ENCODE data around the gene DGUOK.
"Not testable (repeated sequence)": the region's sequence is repeated elsewhere in the genome, so short reads cannot be mapped to it uniquely, and the experiment has no call there.

The DGUOK gene

DNA sequence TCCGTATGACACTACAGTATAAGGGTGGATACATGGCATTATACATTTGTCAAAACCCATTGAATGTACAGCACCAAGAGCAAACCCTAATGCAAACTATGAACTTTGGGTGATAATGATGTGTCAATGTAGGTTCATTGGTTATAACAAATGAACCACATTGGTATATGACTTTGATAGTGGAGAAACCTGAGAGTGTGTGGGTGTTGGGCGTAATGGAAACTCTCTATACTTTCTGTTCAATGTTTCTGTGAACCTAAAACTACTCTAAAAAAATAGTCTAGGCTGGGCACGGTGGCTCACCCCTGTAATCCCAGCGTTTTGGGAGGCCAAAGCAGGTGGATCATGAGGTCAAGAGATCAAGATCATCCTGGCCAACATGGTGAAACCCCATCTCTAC lies 40.3 kb upstream of the DGUOK start:
- Histone ChIP-seq H3K9me3 (ENCODE audit: control insufficient read depth, low read length) (no peaks in the 10 kb centered on the region), H3K4me2 (ENCODE audit: low read length, poor library complexity, severe bottlenecking) (no peak overlapping the region), H3K9ac (ENCODE audit: low read length) (no peak overlapping the region), H3K4ac (ENCODE audit: low read depth in 1 of 2, low read length in 2 of 2) (no peak overlapping the region), H3K18ac (ENCODE audit: low read depth in 1 of 2, low read length in 2 of 2) (no peak overlapping the region), H2AK5ac (ENCODE audit: low read length, severe bottlenecking) (no peak overlapping the region), H2AFZ (ENCODE audit: low read depth, low read length) (no peak overlapping the region), H2BK120ac (ENCODE audit: low read depth, low read length) (no peak overlapping the region), H3K79me1 (replicated peaks; ENCODE audit: low read length, poor library complexity, severe bottlenecking) (no peaks in the 10 kb centered on the region), H3K27ac (ENCODE audit: low read length, poor library complexity, severe bottlenecking) (no peak overlapping the region), H2BK12ac (ENCODE audit: low read length in 2 of 2) (no peak overlapping the region), H3K36me3 (ENCODE audit: control insufficient read depth in 1 of 2, insufficient read depth in 2 of 2, low read depth in 1 of 2, low read length in 2 of 2) (no peaks in the 10 kb centered on the region), H2BK5ac (ENCODE audit: low read depth, low read length, poor library complexity, severe bottlenecking) (no peak overlapping the region), H3K4me3 (ENCODE audit: insufficient read depth in 1 of 2, low read depth in 1 of 2, low read length in 2 of 2) (no peak overlapping the region), H3K14ac (ENCODE audit: low read length in 2 of 2) (no peak overlapping the region), H4K8ac (ENCODE audit: low read length) (no peak overlapping the region), H2BK15ac (ENCODE audit: low read depth, poor library complexity, severe bottlenecking) (no peak overlapping the region), H3K27me3 (ENCODE audit: control insufficient read depth in 1 of 2, insufficient read depth in 1 of 2, low read length in 2 of 2) (peaks cover 0 to 76% of the 10 kb centered on the region in 2 experiments), H4K91ac (ENCODE audit: low read length) (no peak overlapping the region), H3K4me1 (ENCODE audit: control insufficient read depth, insufficient read depth, low read depth, low read length) (peaks cover 11% of the 10 kb centered on the region), H3K23ac (ENCODE audit: low read length in 2 of 2) (no peak overlapping the region)
- no peak for DNase-seq
- 91% methylated on average over 3 of the region's 4 CpGs for WGBS

DNA sequence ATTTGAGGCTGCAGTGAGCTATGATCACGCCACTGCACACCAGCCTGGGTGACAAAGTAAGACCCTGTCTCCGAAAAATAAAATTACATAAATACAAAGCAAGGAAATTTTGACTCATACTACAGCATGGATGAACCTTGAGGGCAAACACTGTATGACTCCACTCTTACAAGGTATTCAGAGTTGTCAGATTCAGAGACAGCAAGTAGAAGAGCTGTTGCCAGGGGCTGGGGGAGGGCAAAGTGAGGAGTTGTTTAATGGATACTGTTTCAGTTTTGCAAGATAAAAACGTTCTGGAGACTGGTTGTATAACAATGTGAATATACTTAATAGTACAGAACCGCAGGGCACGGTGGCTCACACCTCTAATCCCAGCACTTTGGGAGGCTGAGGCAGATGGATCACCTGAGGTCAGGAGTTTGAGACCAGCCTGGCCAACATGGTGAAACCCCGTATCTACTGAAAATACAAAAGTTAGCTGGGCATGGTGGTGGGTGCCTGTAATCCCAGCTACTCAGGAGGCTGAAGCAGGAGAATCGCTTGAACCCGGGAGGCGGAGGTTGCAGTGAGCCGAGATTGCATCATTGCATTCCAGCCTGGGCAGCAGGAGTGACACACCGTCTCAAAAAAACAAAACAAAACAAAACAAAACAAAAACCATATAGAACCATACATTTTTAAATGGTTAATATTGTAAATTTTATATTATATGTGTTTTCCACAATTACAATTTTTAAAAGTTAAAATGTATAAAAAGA lies 38.9 kb upstream of the DGUOK start:
- not testable (repeated sequence) for H3K18ac ChIP-seq (ENCODE audit: low read depth in 1 of 2, low read length in 2 of 2); H3K4me2 ChIP-seq (ENCODE audit: low read length, poor library complexity, severe bottlenecking); H3K79me1 ChIP-seq (replicated peaks; ENCODE audit: low read length, poor library complexity, severe bottlenecking); H3K27ac ChIP-seq (ENCODE audit: low read length, poor library complexity, severe bottlenecking); H2BK12ac ChIP-seq (ENCODE audit: low read length in 2 of 2); H2BK5ac ChIP-seq (ENCODE audit: low read depth, low read length, poor library complexity, severe bottlenecking); H4K91ac ChIP-seq (ENCODE audit: low read length); H3K23ac ChIP-seq (ENCODE audit: low read length in 2 of 2); H2AK5ac ChIP-seq (ENCODE audit: low read length, severe bottlenecking); H4K8ac ChIP-seq (ENCODE audit: low read length); H3K9me3 ChIP-seq (ENCODE audit: control insufficient read depth, low read length); H3K9ac ChIP-seq (ENCODE audit: low read length); H3K4me3 ChIP-seq (ENCODE audit: insufficient read depth in 1 of 2, low read depth in 1 of 2, low read length in 2 of 2); H3K36me3 ChIP-seq (ENCODE audit: control insufficient read depth in 1 of 2, insufficient read depth in 2 of 2, low read depth in 1 of 2, low read length in 2 of 2); H2BK120ac ChIP-seq (ENCODE audit: low read depth, low read length); H2AFZ ChIP-seq (ENCODE audit: low read depth, low read length); H2BK15ac ChIP-seq (ENCODE audit: low read depth, poor library complexity, severe bottlenecking); H3K14ac ChIP-seq (ENCODE audit: low read length in 2 of 2); DNase-seq; H3K4ac ChIP-seq (ENCODE audit: low read depth in 1 of 2, low read length in 2 of 2)
- Histone ChIP-seq H3K4me1 (ENCODE audit: control insufficient read depth, insufficient read depth, low read depth, low read length) (peaks cover 16% of the 10 kb centered on the region), H3K27me3 (ENCODE audit: control insufficient read depth in 1 of 2, insufficient read depth in 1 of 2, low read length in 2 of 2) (peaks cover 0 to 80% of the 10 kb centered on the region in 2 experiments)
- WGBS = 80% methylated on average over 10 of the region's 11 CpGs

DNA sequence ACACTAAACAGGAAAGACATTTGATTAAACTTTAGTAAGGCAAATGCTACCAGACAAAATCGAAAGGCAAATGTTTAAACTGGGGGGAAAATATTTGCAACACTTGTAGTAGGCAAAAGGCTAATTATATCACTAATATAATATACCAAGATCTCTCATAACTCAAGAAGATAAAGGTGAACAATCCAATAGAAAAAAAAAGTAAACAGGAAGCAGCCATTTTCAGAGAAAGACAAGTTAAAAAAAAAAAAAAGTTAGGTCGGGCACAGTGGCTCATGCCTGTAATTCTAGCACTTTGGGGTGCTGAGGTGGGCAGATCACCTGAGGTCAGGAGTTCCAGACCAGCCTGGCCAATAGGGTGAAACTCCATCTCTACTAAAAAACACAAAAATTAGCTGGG lies 38.3 kb upstream of the DGUOK start:
- no peaks in the 10 kb centered on the region for H3K36me3 ChIP-seq (ENCODE audit: control insufficient read depth in 1 of 2, insufficient read depth in 2 of 2, low read depth in 1 of 2, low read length in 2 of 2)
- H2BK5ac ChIP-seq (ENCODE audit: low read depth, low read length, poor library complexity, severe bottlenecking) = no peak overlapping the region
- H3K18ac ChIP-seq (ENCODE audit: low read depth in 1 of 2, low read length in 2 of 2) = no peak overlapping the region
- H3K4ac ChIP-seq (ENCODE audit: low read depth in 1 of 2, low read length in 2 of 2) = no peak overlapping the region
- DNase-seq = no peak
- H2BK120ac ChIP-seq (ENCODE audit: low read depth, low read length) = no peak overlapping the region
- peaks cover 0 to 82% of the 10 kb centered on the region in 2 experiments for H3K27me3 ChIP-seq (ENCODE audit: control insufficient read depth in 1 of 2, insufficient read depth in 1 of 2, low read length in 2 of 2)
- no peak overlapping the region for H2AK5ac ChIP-seq (ENCODE audit: low read length, severe bottlenecking)
- H3K9me3 ChIP-seq (ENCODE audit: control insufficient read depth, low read length) = no peaks in the 10 kb centered on the region
- no peak overlapping the region for H3K23ac ChIP-seq (ENCODE audit: low read length in 2 of 2)
- no peak overlapping the region for H3K4me2 ChIP-seq (ENCODE audit: low read length, poor library complexity, severe bottlenecking)
- H4K8ac ChIP-seq (ENCODE audit: low read length) = no peak overlapping the region
- no peak overlapping the region for H3K14ac ChIP-seq (ENCODE audit: low read length in 2 of 2)
- H2BK12ac ChIP-seq (ENCODE audit: low read length in 2 of 2) = no peak overlapping the region
- no peak overlapping the region for H2BK15ac ChIP-seq (ENCODE audit: low read depth, poor library complexity, severe bottlenecking)
- H2AFZ ChIP-seq (ENCODE audit: low read depth, low read length) = no peak overlapping the region
- no peak overlapping the region for H4K91ac ChIP-seq (ENCODE audit: low read length)
- no peak overlapping the region for H3K4me3 ChIP-seq (ENCODE audit: insufficient read depth in 1 of 2, low read depth in 1 of 2, low read length in 2 of 2)
- H3K9ac ChIP-seq (ENCODE audit: low read length) = no peak overlapping the region
- peaks cover 3% of the 10 kb centered on the region for H3K79me1 ChIP-seq (replicated peaks; ENCODE audit: low read length, poor library complexity, severe bottlenecking)
- no peak overlapping the region for H3K27ac ChIP-seq (ENCODE audit: low read length, poor library complexity, severe bottlenecking)
- 100% methylated on average over 1 of the region's 2 CpGs for WGBS
- peaks cover 21% of the 10 kb centered on the region for H3K4me1 ChIP-seq (ENCODE audit: control insufficient read depth, insufficient read depth, low read depth, low read length)

DNA sequence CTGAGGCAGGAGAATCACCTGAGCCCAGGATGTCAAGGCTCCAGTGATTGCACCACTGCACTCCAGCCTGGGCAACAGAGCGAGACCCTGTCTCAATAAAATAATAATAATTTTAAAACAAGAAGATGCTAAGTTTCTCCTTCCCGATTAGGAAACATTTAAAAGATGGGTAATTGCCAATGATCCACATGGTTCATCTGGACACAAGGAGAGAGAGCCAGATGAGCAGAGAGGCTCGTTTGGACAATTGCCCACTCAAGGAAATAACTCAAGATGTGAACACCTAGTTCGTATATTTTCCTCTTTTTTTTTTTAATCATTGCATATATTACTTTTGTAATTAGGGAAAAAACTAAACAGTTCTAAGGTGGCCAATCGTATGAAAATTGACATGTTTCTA lies 37.5 kb upstream of the DGUOK start:
- Histone ChIP-seq H3K23ac (ENCODE audit: low read length in 2 of 2) (no peak overlapping the region), H2AFZ (ENCODE audit: low read depth, low read length) (no peak overlapping the region), H3K4ac (ENCODE audit: low read depth in 1 of 2, low read length in 2 of 2) (no peak overlapping the region), H3K9me3 (ENCODE audit: control insufficient read depth, low read length) (no peaks in the 10 kb centered on the region), H3K4me3 (ENCODE audit: insufficient read depth in 1 of 2, low read depth in 1 of 2, low read length in 2 of 2) (no peak overlapping the region), H2AK5ac (ENCODE audit: low read length, severe bottlenecking) (no peak overlapping the region), H2BK120ac (ENCODE audit: low read depth, low read length) (no peak overlapping the region), H3K4me1 (ENCODE audit: control insufficient read depth, insufficient read depth, low read depth, low read length) (peaks cover 26% of the 10 kb centered on the region), H4K8ac (ENCODE audit: low read length) (no peak overlapping the region), H3K27me3 (ENCODE audit: control insufficient read depth in 1 of 2, insufficient read depth in 1 of 2, low read length in 2 of 2) (peaks cover 0 to 87% of the 10 kb centered on the region in 2 experiments), H3K4me2 (ENCODE audit: low read length, poor library complexity, severe bottlenecking) (no peak overlapping the region), H3K27ac (ENCODE audit: low read length, poor library complexity, severe bottlenecking) (no peak overlapping the region), H2BK5ac (ENCODE audit: low read depth, low read length, poor library complexity, severe bottlenecking) (no peak overlapping the region), H4K91ac (ENCODE audit: low read length) (no peak overlapping the region), H3K36me3 (ENCODE audit: control insufficient read depth in 1 of 2, insufficient read depth in 2 of 2, low read depth in 1 of 2, low read length in 2 of 2) (no peaks in the 10 kb centered on the region), H2BK12ac (ENCODE audit: low read length in 2 of 2) (no peak overlapping the region), H3K18ac (ENCODE audit: low read depth in 1 of 2, low read length in 2 of 2) (no peak overlapping the region), H3K9ac (ENCODE audit: low read length) (no peak overlapping the region), H3K79me1 (replicated peaks; ENCODE audit: low read length, poor library complexity, severe bottlenecking) (peaks cover 10% of the 10 kb centered on the region), H2BK15ac (ENCODE audit: low read depth, poor library complexity, severe bottlenecking) (no peak overlapping the region), H3K14ac (ENCODE audit: low read length in 2 of 2) (no peak overlapping the region)
- WGBS = 90% methylated on average over 1 of the region's 5 CpGs
- DNase-seq = no peak

Measured in mesenchymal stem cell (in vitro differentiated cells and primary cell).